ENCODE data around the gene CHCHD6. TPM values are rescaled to one million over a fixed set of nuclear protein-coding genes. Genes with fewer than 3 reads are reported as not detected.

CHCHD6 gene
- total RNA-seq, 1 experiment from 2014 or later, result 36.3 TPM

GRCh38 chr3:126832933-126833332 lies 128.9 kb downstream of the CHCHD6 start:
- TF ChIP-seq ATF3 (IDR thresholded peaks at IDR 0.05), result no peak
- TF ChIP-seq ZNF274 (IDR thresholded peaks at IDR 0.05; ENCODE audit: low read depth, low read length), result no peak
- TF ChIP-seq ELF1 (IDR thresholded peaks at IDR 0.05; ENCODE audit: borderline replicate concordance, low read depth), result no peak
- no peak for TF ChIP-seq EGR1 (IDR thresholded peaks at IDR 0.05; ENCODE audit: low read depth)
- no peak for TF ChIP-seq CTCF (IDR thresholded peaks at IDR 0.05 in 2 of 3, conservative IDR thresholded peaks at IDR 0.05 in 1 of 3; ENCODE audit: borderline replicate concordance in 1 of 3, insufficient read depth in 1 of 3, low read depth in 2 of 3, low read length in 2 of 3)
- no peak for TF ChIP-seq RAD21 (IDR thresholded peaks at IDR 0.05; ENCODE audit: low read depth)
- no peak for TF ChIP-seq CEBPB (IDR thresholded peaks at IDR 0.05; ENCODE audit: low read depth)
- TF ChIP-seq POLR2A (IDR thresholded peaks at IDR 0.05; ENCODE audit: borderline replicate concordance, extremely low read depth, insufficient read depth, insufficient read length), result no peak
- no peak for TF ChIP-seq FOSL1 (IDR thresholded peaks at IDR 0.05; ENCODE audit: low read depth)
- no peak for TF ChIP-seq MAX (IDR thresholded peaks at IDR 0.05)
- no peak for TF ChIP-seq EZH2 (IDR thresholded peaks at IDR 0.05)
- intact Hi-C loops (cut with micrococcal nuclease), result no loop called here

More at GRCh38 chr3:126832933-126833332, 128.9 kb downstream of the CHCHD6 start:
- BruUV-seq (replicated peaks), result no TSS peak
- no peaks in the 10 kb centered on the region for H3K9me2 ChIP-seq (ENCODE audit: insufficient read depth)
- no peaks in the 10 kb centered on the region for H3K79me2 ChIP-seq (ENCODE audit: insufficient read depth, low read length)
- DNase-seq (ENCODE audit: low read depth, low spot score), result no peak
- no peak overlapping the region for H3K4me2 ChIP-seq (ENCODE audit: low read length)
- no peaks in the 10 kb centered on the region for H4K20me1 ChIP-seq (ENCODE audit: insufficient read depth)
- no peak overlapping the region for H2AFZ ChIP-seq (ENCODE audit: low read depth, low read length, poor library complexity, severe bottlenecking)
- H3K36me3 ChIP-seq (ENCODE audit: control insufficient read depth in 1 of 2, insufficient read depth in 2 of 2, low read length in 2 of 2), result no peaks in the 10 kb centered on the region
- H3K4me3 ChIP-seq (replicated peaks in 1 of 2; ENCODE audit: low read depth in 1 of 2, low read length in 2 of 2), result no peak overlapping the region
- ATAC-seq, result no peak
- H3K27ac ChIP-seq (ENCODE audit: low read depth, low read length), result no peak overlapping the region
- H3K9me3 ChIP-seq (ENCODE audit: control insufficient read depth in 1 of 2, insufficient read depth in 1 of 2, low read depth in 1 of 2, low read length in 2 of 2), result no peaks in the 10 kb centered on the region
- H3K4me1 ChIP-seq (ENCODE audit: control insufficient read depth in 1 of 2, insufficient read depth in 2 of 2, low read length in 2 of 2), result peaks cover 0 to 16% of the 10 kb centered on the region in 2 experiments; a peak in 2 of 4 replicates
- POLR2A ChIA-PET, result no interaction called here
- CTCF ChIA-PET, result no interaction called here
- RAD21 ChIA-PET (ENCODE audit: low non-redundant PET in 1 of 2, low total read pairs in 2 of 2, uncharacterized antibody in 2 of 2, unreplicated experiment in 2 of 2), result no interaction called here
- no peak overlapping the region for H3K9ac ChIP-seq (ENCODE audit: low read length)
- H3K27me3 ChIP-seq (ENCODE audit: insufficient read depth, low read length), result no peaks in the 10 kb centered on the region

All from HCT116 (cell line).